Hematopoietic multipotent progenitor cell treated with erythropoietin and hydrocortisone succinate and interleukin-3 and kit ligand, for 17 days (in vitro differentiated cells): ENCODE results near the gene LRRC32.

Source experiments
- DNase-seq: peaks from one replicate; pipeline ENCODE4 v3.0.0-alpha.2; 2015; ENCODE audit warnings: low spot score

Gene LRRC32

GRCh38 chr11:76699451-76700091, 29.0 kb upstream of the LRRC32 start:
- peak; percentile 79 for DNase-seq

- DNase-seq, result peak; percentile 87
These were observed 27.9 kb upstream of the LRRC32 start for GRCh38 chr11:76698321-76699043.

- no peak for DNase-seq
These were observed 26.2 kb upstream of the LRRC32 start for GRCh38 chr11:76696756-76697155.

- DNase-seq, result no peak
These were observed 25.2 kb upstream of the LRRC32 start for GRCh38 chr11:76695771-76696170.

DNA sequence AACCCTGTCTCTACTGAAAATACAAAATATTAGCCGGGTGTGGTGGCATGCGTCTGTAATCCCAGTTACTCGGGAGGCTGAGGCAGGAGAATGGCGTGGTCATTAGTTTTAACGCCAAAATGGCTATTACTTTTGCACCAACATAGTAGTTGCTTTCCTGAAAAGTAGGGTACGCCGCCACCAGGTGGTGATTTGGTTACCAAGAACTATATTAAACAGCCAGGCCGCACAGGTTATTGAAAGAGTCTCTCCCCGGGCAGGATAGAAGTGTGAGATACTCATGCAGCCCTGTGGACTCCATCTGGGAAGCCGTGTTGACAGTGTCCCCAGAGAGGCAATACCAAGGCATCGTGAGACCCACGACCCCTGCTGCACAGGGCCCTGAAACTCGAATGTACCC, 24.6 kb upstream of the LRRC32 start:
- peak; percentile 26 for DNase-seq

DNA sequence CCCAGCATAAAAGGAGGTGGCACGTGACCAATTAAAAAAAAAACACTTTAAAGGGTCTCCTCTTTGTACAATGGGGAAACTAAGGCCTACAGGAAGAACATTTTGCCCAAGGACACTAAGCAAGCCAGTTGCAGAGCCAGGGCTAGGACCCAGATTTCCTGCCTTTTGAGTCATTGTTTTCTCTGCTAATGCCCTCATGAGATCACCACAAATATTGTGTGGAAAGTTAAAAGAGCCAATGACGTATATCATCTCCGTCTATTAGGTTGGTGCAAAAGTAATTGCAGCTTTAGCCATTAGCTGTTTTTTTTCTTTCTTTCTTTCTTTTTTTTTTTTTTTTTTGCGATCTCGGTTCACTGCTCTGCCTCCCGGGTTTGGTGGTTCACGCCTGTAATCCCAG, 24.1 kb upstream of the LRRC32 start:
- no peak for DNase-seq

DNA sequence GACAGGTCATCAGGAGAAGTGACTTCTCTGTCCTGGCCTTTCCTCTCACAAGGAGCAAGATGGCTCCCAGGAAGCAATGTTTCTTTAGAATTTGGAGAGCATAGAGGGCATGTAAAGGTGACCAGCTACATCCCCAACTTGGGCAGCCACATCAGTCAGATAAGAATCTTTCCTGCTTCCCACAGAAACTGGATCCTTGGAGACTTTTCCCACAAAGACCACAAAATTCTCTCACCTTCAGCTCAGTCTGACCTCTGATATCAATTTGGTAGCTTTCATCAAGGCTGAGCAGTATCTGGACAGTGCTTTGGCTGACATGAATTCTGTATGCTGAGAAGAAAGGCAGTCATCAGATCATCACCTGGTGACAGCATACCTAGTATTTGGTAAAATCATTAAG, 23.3 kb upstream of the LRRC32 start:
- no peak for DNase-seq

GRCh38 chr11:76692956-76693355, 22.4 kb upstream of the LRRC32 start:
- DNase-seq, result no peak

DNA sequence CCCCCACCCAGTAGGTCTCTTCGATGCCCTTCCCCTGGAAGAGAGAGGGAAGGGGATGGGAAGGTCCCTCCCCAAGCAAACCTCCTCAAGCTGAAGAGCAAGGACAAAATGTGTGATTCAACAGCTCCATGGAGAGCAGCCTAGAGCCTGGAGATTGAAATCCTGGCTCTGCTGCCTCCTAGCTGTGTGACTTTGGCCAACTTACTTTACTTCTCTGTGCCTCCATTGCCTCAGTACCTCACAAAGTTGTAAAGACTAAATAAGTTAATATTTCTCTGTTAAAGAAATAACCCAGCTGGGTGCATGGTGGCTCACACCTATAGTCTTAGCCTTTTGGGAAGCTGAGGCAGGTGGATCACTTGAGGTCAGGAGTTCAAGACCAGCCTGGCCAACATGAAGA, 21.1 kb upstream of the LRRC32 start:
- DNase-seq, result no peak

GRCh38 chr11:76690736-76691135, 20.2 kb upstream of the LRRC32 start:
- no peak for DNase-seq

GRCh38 chr11:76689313-76690260, 19.0 kb upstream of the LRRC32 start:
- DNase-seq, result no peak

- DNase-seq, result no peak
These were observed 17.6 kb upstream of the LRRC32 start for GRCh38 chr11:76688146-76688545.

GRCh38 chr11:76686261-76687079, 15.9 kb upstream of the LRRC32 start:
- DNase-seq, result no peak

- DNase-seq, result no peak
These were observed 15.3 kb upstream of the LRRC32 start for GRCh38 chr11:76685831-76686230.

DNA sequence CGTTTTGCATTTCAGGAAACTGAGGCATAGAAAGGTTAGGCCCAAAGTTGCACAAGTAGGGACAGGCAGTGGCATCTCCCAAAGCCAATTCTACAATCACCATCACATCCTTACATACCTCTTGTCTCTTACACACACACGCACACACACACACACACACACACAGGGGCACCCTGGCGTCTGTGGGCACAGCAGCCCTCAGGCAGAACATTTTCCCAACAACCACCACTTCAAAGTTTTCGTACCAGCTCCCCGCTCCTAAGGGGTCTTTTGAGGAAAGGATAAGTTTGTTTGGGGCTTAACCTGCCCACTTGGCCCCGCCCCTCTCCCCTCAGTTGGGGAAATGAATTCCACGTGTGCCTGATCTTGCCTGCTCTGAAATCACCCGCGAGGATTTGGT, 14.7 kb upstream of the LRRC32 start:
- no peak for DNase-seq

GRCh38 chr11:76684516-76684915, 14.0 kb upstream of the LRRC32 start:
- no peak for DNase-seq

- DNase-seq, result no peak
These were observed 12.9 kb upstream of the LRRC32 start for GRCh38 chr11:76683161-76684095.

- DNase-seq, result no peak
These were observed 12.1 kb upstream of the LRRC32 start for GRCh38 chr11:76682684-76683083.

DNA sequence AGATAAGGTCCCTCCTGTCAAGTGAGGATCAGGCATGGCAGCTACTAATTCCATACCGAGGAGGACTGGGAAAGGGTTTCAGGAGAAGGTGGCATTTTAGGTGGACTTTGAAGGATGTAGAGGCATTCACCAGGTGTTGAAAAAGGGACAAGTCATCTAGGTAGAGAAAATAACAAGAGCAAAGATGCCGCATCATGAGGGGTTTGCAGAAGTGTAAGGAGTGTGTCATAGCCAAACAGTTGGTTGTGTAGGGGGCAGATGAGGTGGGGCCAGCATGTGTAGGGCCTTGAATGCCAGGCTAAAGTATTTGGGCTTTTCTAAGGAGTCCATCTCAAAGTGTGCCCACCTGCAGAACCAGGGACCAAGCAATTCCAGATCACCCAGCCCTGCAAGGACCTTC, 11.6 kb upstream of the LRRC32 start:
- DNase-seq, result no peak

GRCh38 chr11:76680518-76681425, 10.2 kb upstream of the LRRC32 start:
- peak; percentile 50 for DNase-seq
